Fibroblast of lung (primary cell): ENCODE data around the gene ANKFY1. TPM values are rescaled to one million over a fixed set of nuclear protein-coding genes. Genes with fewer than 3 reads are reported as not detected.

Source experiments
- DNase-seq, 2 donors: peaks; one replicate each; pipeline versions ENCODE4 v3.0.0 to v3.0.0-alpha.2; 2010; ENCODE audit warnings: low read depth in 2 of 2
- H2AFZ ChIP-seq: 2 replicates; pipeline ENCODE4 v1.5.1; 2012; ENCODE audit warnings: low read length, control low read depth, inconsistent platforms
- H3K27ac ChIP-seq: 2 replicates; pipeline ENCODE4 v1.5.1; 2011; ENCODE audit warnings: low read length, control low read depth; ENCODE audit not compliant: insufficient read depth
- H3K27me3 ChIP-seq: 2 replicates; pipeline ENCODE4 v1.5.1; 2011; ENCODE audit warnings: mild to moderate bottlenecking, low read length; ENCODE audit not compliant: control insufficient read depth, insufficient read depth
- H3K36me3 ChIP-seq: 2 replicates; pipeline ENCODE4 v1.5.1; 2011; ENCODE audit warnings: low read length; ENCODE audit not compliant: control insufficient read depth, insufficient read depth
- H3K4me1 ChIP-seq: 2 replicates; pipeline ENCODE4 v1.5.1; 2011; ENCODE audit warnings: low read length; ENCODE audit not compliant: control insufficient read depth, insufficient read depth; ENCODE audit errors: extremely low read depth
- H3K4me2 ChIP-seq: 2 replicates; pipeline ENCODE4 v1.5.1; 2011; ENCODE audit warnings: low read length, control low read depth; ENCODE audit not compliant: insufficient read depth; ENCODE audit errors: extremely low read depth
- H3K4me3 ChIP-seq, 4 experiments: fragments of 200-600 bp in 1 of 4; sonication (generic) in 1 of 4; replicated peaks in 1 of 4; 2 replicates each; pipeline ENCODE4 v1.5.1; 2011 to 2016; ENCODE audit warnings: low read length in 4 of 4, low read depth in 3 of 4, mild to moderate bottlenecking in 3 of 4, control low read depth in 2 of 4, inconsistent platforms in 1 of 4, mixed read lengths in 1 of 4; ENCODE audit not compliant: insufficient read depth in 1 of 4; ENCODE audit errors: control extremely low read depth in 1 of 4
- H3K79me2 ChIP-seq: 2 replicates; pipeline ENCODE4 v1.5.1; 2012; ENCODE audit warnings: mild to moderate bottlenecking, low read length, inconsistent platforms; ENCODE audit not compliant: control insufficient read depth, insufficient read depth
- H3K9ac ChIP-seq: 2 replicates; pipeline ENCODE4 v1.5.1; 2011; ENCODE audit warnings: mild to moderate bottlenecking, low read length, control low read depth; ENCODE audit not compliant: insufficient read depth
- H3K9me3 ChIP-seq: 2 replicates; pipeline ENCODE4 v1.5.1; 2012; ENCODE audit warnings: low read depth, low read length; ENCODE audit not compliant: control insufficient read depth, insufficient read depth
- H4K20me1 ChIP-seq: 2 replicates; pipeline ENCODE4 v1.5.1; 2011; ENCODE audit warnings: low read length; ENCODE audit not compliant: control insufficient read depth, insufficient read depth; ENCODE audit errors: extremely low read depth
- EZH2 ChIP-seq: IDR thresholded peaks from 2 replicates; pipeline ENCODE4 v1.5.1; 2012; ENCODE audit warnings: low read length, control low read depth, mild to moderate bottlenecking; ENCODE audit errors: missing control alignments
- polyA plus RNA-seq, 2 donors: library from polyadenylated mRNA; depleted of rRNA in 1 of 2; stranded (reverse) in 1 of 2; unstranded in 1 of 2; fragments of >200 nt; gene quantifications; 2 replicates each; pipeline ENCODE4 v1.2.1, GENCODE V29; 2011 to 2012; ENCODE audit warnings: missing spikeins in 1 of 2
- total RNA-seq: library from RNA; depleted of rRNA; stranded (reverse); fragments of >200 nt; gene quantifications from 2 replicates; pipeline ENCODE4 v1.2.1, GENCODE V29; 2014
- TF ChIP-seq, protein P1 (sequence below), 2 donors: IDR thresholded peaks in 1 of 2; conservative IDR thresholded peaks in 1 of 2; 1 replicate in 1 of 2; 2 replicates in 1 of 2; pipeline ENCODE4 v1.5.1; 2011 to 2012; ENCODE audit warnings: low read length in 2 of 2, control low read depth in 1 of 2, inconsistent platforms in 1 of 2, low read depth in 1 of 2, mild to moderate bottlenecking in 1 of 2

ANKFY1 gene
- total and polyA plus RNA-seq, 2 donors (not counting 1 experiment from before 2014, with no cell fraction given): 26.1 to 34.0 TPM

DNA sequence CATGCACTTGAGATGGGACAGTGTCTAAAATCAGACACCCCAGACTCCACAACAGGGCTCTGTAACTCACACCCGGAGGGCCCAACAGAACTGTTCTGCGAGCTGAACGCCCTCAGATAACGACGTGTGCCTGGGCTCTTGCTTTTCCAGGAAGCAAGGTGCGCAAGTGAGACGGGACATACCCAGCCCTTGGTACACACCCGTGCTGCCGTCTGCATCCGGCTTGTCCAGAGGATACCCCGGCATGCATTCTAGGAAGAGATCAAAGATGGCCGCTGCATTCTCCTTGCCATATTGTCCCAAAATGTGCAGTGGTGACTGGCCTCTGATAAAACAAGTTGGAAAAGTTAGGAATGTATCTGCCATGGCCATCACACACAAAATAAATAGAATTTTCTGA is 91.4 kb downstream of the ANKFY1 start:
- H2AFZ ChIP-seq: no peak overlapping the region
- no peak overlapping the region for H3K4me2 ChIP-seq
- H3K27me3 ChIP-seq: no peaks in the 10 kb centered on the region
- no peak overlapping the region for H3K4me3 ChIP-seq
- no peaks in the 10 kb centered on the region for H3K9me3 ChIP-seq
- peaks cover 1% of the 10 kb centered on the region for H4K20me1 ChIP-seq
- no peaks in the 10 kb centered on the region for H3K4me1 ChIP-seq
- H3K9ac ChIP-seq: no peak overlapping the region
- H3K36me3 ChIP-seq: peaks cover 42% of the 10 kb centered on the region
- no peak for TF ChIP-seq EZH2
- TF ChIP-seq, protein P1, sequence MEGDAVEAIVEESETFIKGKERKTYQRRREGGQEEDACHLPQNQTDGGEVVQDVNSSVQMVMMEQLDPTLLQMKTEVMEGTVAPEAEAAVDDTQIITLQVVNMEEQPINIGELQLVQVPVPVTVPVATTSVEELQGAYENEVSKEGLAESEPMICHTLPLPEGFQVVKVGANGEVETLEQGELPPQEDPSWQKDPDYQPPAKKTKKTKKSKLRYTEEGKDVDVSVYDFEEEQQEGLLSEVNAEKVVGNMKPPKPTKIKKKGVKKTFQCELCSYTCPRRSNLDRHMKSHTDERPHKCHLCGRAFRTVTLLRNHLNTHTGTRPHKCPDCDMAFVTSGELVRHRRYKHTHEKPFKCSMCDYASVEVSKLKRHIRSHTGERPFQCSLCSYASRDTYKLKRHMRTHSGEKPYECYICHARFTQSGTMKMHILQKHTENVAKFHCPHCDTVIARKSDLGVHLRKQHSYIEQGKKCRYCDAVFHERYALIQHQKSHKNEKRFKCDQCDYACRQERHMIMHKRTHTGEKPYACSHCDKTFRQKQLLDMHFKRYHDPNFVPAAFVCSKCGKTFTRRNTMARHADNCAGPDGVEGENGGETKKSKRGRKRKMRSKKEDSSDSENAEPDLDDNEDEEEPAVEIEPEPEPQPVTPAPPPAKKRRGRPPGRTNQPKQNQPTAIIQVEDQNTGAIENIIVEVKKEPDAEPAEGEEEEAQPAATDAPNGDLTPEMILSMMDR (conservative IDR thresholded peaks at IDR 0.05 in 1 of 2, IDR thresholded peaks at IDR 0.05 in 1 of 2; ENCODE audit: low read depth in 1 of 2, low read length in 2 of 2): no peak
- H3K79me2 ChIP-seq: no peaks in the 10 kb centered on the region
- DNase-seq: no peak
- no peak overlapping the region for H3K27ac ChIP-seq

DNA sequence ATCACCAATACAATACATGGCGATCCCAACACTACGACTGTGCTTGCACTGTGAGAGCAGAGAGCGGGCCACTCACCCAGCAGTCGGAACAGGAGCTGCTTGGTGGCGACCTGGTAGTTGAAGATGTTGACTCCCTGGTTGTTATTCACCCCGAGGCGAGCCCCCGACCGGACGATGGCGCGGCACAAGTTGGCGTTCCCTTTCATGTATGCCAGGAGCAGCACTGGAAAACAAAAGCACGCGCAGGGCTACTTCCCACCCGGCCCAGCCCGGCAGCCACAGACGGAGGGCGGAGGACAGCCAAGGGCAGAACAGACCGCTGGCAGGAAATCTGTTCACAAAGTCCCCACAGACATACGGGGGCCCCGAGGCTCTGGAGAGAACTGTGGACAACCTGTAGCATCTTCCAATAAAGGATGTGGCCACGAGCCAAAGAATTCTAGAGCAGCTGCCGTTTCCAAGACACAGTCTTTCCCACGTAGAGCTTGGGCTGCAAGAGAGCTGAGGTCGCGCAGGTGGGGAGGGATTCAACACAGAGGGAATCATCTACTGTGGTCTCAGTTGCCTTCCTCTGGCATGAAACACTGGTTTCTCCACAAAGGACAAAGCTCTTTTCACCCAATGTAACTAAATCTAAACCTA is 93.0 kb downstream of the ANKFY1 start:
- Histone ChIP-seq H4K20me1 (peaks cover 1% of the 10 kb centered on the region), H3K9me3 (no peaks in the 10 kb centered on the region), H3K4me3 (no peak overlapping the region), H3K4me2 (no peak overlapping the region), H3K27ac (no peak overlapping the region), H3K27me3 (no peaks in the 10 kb centered on the region), H3K9ac (no peak overlapping the region), H3K79me2 (no peaks in the 10 kb centered on the region), H2AFZ (no peak overlapping the region), H3K4me1 (no peaks in the 10 kb centered on the region), H3K36me3 (peaks cover 39% of the 10 kb centered on the region)
- TF ChIP-seq, protein P1 (conservative IDR thresholded peaks at IDR 0.05 in 1 of 2, IDR thresholded peaks at IDR 0.05 in 1 of 2; ENCODE audit: low read depth in 1 of 2, low read length in 2 of 2): no peak
- TF ChIP-seq EZH2: no peak
- DNase-seq: no peak

DNA sequence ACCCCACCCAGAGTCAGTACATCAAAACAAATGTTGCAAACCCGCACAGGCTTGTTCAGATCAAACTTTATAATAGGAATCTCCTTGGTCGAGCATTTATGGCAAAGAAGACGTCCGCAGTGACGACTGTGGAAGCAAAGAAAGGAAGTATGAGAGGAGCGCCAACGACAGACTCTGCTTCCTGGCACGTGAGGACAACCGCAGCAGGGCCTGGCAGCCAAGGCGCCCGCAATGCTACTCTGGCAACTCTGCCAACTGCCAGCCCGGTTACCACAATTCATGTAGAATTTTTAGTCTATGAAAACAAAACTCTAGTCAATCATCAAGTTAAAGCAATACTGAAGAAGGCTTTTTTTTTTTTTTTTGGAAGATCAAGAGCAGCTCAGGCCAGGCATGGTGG is 96.0 kb downstream of the ANKFY1 start:
- no peaks in the 10 kb centered on the region for H3K79me2 ChIP-seq
- no peak overlapping the region for H2AFZ ChIP-seq
- H3K9ac ChIP-seq: no peak overlapping the region
- no peak overlapping the region for H3K4me3 ChIP-seq
- TF ChIP-seq, protein P1 (conservative IDR thresholded peaks at IDR 0.05 in 1 of 2, IDR thresholded peaks at IDR 0.05 in 1 of 2; ENCODE audit: low read depth in 1 of 2, low read length in 2 of 2): no peak
- TF ChIP-seq EZH2: no peak
- peaks cover 4% of the 10 kb centered on the region for H3K4me1 ChIP-seq
- no peaks in the 10 kb centered on the region for H3K27me3 ChIP-seq
- H3K9me3 ChIP-seq: no peaks in the 10 kb centered on the region
- no peak overlapping the region for H3K27ac ChIP-seq
- H3K36me3 ChIP-seq: peaks cover 31% of the 10 kb centered on the region
- H3K4me2 ChIP-seq: no peak overlapping the region
- DNase-seq: no peak
- peaks cover 1% of the 10 kb centered on the region for H4K20me1 ChIP-seq
